KOPT-K1 (cell line): ENCODE results near the gene CRIM1.

Experiments used
- H3K27ac ChIP-seq: fragments of 200-600 bp; sonication (generic); 2 replicates; pipeline ENCODE4 v1.5.1; 2016; ENCODE audit warnings: antibody characterized with exemption, mild to moderate bottlenecking, low read depth, low read length; ENCODE audit not compliant: poor library complexity, severe bottlenecking
- H3K36me3 ChIP-seq: fragments of 200-600 bp; sonication (generic); 2 replicates; pipeline ENCODE4 v1.5.1; 2017; ENCODE audit warnings: antibody characterized with exemption, mild to moderate bottlenecking, low read length, moderate library complexity; ENCODE audit not compliant: insufficient read depth
- H3K9me3 ChIP-seq: fragments of 200-600 bp; sonication (generic); 2 replicates; pipeline ENCODE4 v1.5.1; 2017; ENCODE audit warnings: antibody characterized with exemption, low read length, mild to moderate bottlenecking; ENCODE audit not compliant: insufficient read depth, poor library complexity, severe bottlenecking

Gene CRIM1

GRCh38 chr2:36567711-36568408, 212.3 kb downstream of the CRIM1 start:
- H3K36me3 ChIP-seq: peaks cover 39% of the 10 kb centered on the region
- H3K9me3 ChIP-seq: no peaks in the 10 kb centered on the region
- H3K27ac ChIP-seq: no peak overlapping the region

- peaks cover 39% of the 10 kb centered on the region for H3K36me3 ChIP-seq
These were observed 213.1 kb downstream of the CRIM1 start for GRCh38 chr2:36568516-36569246.

GRCh38 chr2:36569267-36569856, 213.8 kb downstream of the CRIM1 start:
- Histone ChIP-seq H3K36me3 (peaks cover 42% of the 10 kb centered on the region), H3K27ac (no peak overlapping the region), H3K9me3 (no peaks in the 10 kb centered on the region)

More at GRCh38 chr2:36568516-36569246, 213.1 kb downstream of the CRIM1 start:
- Histone ChIP-seq H3K9me3 (no peaks in the 10 kb centered on the region), H3K27ac (no peak overlapping the region)

GRCh38 chr2:36570416-36570815, 214.8 kb downstream of the CRIM1 start:
- Histone ChIP-seq H3K36me3 (peaks cover 43% of the 10 kb centered on the region), H3K27ac (no peak overlapping the region), H3K9me3 (no peaks in the 10 kb centered on the region)

GRCh38 chr2:36572054-36572718, 216.6 kb downstream of the CRIM1 start:
- no peak overlapping the region for H3K27ac ChIP-seq
- no peaks in the 10 kb centered on the region for H3K9me3 ChIP-seq
- H3K36me3 ChIP-seq: peaks cover 47% of the 10 kb centered on the region

GRCh38 chr2:36572719-36573059, 217.1 kb downstream of the CRIM1 start:
- Histone ChIP-seq H3K9me3 (no peaks in the 10 kb centered on the region), H3K27ac (no peak overlapping the region), H3K36me3 (peaks cover 52% of the 10 kb centered on the region)

- Histone ChIP-seq H3K9me3 (no peaks in the 10 kb centered on the region), H3K27ac (no peak overlapping the region), H3K36me3 (peaks cover 56% of the 10 kb centered on the region)
These were observed 217.6 kb downstream of the CRIM1 start for GRCh38 chr2:36573165-36573564.

- Histone ChIP-seq H3K9me3 (no peaks in the 10 kb centered on the region), H3K36me3 (peaks cover 70% of the 10 kb centered on the region), H3K27ac (no peak overlapping the region)
These were observed 219.0 kb downstream of the CRIM1 start for GRCh38 chr2:36574560-36574959.

- H3K36me3 ChIP-seq: peaks cover 96% of the 10 kb centered on the region
- H3K9me3 ChIP-seq: no peaks in the 10 kb centered on the region
- no peak overlapping the region for H3K27ac ChIP-seq
These were observed 222.3 kb downstream of the CRIM1 start for GRCh38 chr2:36577884-36578283.

GRCh38 chr2:36578343-36579296, 223.0 kb downstream of the CRIM1 start:
- H3K27ac ChIP-seq: no peak overlapping the region
- H3K9me3 ChIP-seq: no peaks in the 10 kb centered on the region
- peaks cover 96% of the 10 kb centered on the region for H3K36me3 ChIP-seq

GRCh38 chr2:36579297-36579664, 223.7 kb downstream of the CRIM1 start:
- Histone ChIP-seq H3K36me3 (peaks cover 97% of the 10 kb centered on the region), H3K9me3 (no peaks in the 10 kb centered on the region), H3K27ac (no peak overlapping the region)

- Histone ChIP-seq H3K27ac (no peak overlapping the region), H3K36me3 (peaks cover 85% of the 10 kb centered on the region), H3K9me3 (no peaks in the 10 kb centered on the region)
These were observed 227.0 kb downstream of the CRIM1 start for GRCh38 chr2:36582538-36582937.

GRCh38 chr2:36582951-36583350, 227.4 kb downstream of the CRIM1 start:
- Histone ChIP-seq H3K9me3 (no peaks in the 10 kb centered on the region), H3K36me3 (peaks cover 81% of the 10 kb centered on the region), H3K27ac (no peak overlapping the region)

- Histone ChIP-seq H3K9me3 (no peaks in the 10 kb centered on the region), H3K27ac (no peak overlapping the region), H3K36me3 (peaks cover 74% of the 10 kb centered on the region)
These were observed 228.7 kb downstream of the CRIM1 start for GRCh38 chr2:36584148-36584794.
